Neural cell (in vitro differentiated cells): Measurements from ENCODE around the gene ITGAL. TPM values are rescaled to one million over a fixed set of nuclear protein-coding genes. Genes with fewer than 3 reads are reported as not detected.

Experiments
- H2AFZ ChIP-seq: fragments of 200-600, 300-800 bp; sonication (generic), shearing (Covaris generic); 2 replicates; pipeline ENCODE4 v1.6.0; 2014; ENCODE audit warnings: low read depth, mild to moderate bottlenecking, antibody characterized with exemption, low read length, moderate library complexity
- H3F3A ChIP-seq: fragments of 200-600 bp; shearing (Covaris generic); 2 replicates; pipeline ENCODE4 v1.6.1; 2016; ENCODE audit warnings: mild to moderate bottlenecking, moderate library complexity, mixed read lengths, antibody characterized with exemption, low read length; ENCODE audit not compliant: insufficient read depth, poor library complexity, severe bottlenecking
- H3K27ac ChIP-seq: fragments of 200-600, 300-800 bp; sonication (generic), shearing (Covaris generic); 2 replicates; pipeline ENCODE4 v1.5.1; 2014; ENCODE audit warnings: mild to moderate bottlenecking, low read length, moderate library complexity
- H3K27me3 ChIP-seq: fragments of 300-800, 200-600 bp; sonication (generic), shearing (Covaris generic); 2 replicates; pipeline ENCODE4 v1.6.0; 2014; ENCODE audit warnings: mild to moderate bottlenecking, low read depth, low read length, moderate library complexity; ENCODE audit not compliant: insufficient read depth
- H3K36me3 ChIP-seq: fragments of 300-800, 200-600 bp; sonication (generic), shearing (Covaris generic); 2 replicates; pipeline ENCODE4 v1.5.1; 2014; ENCODE audit warnings: mild to moderate bottlenecking, antibody characterized with exemption, low read length, moderate library complexity; ENCODE audit not compliant: insufficient read depth
- H3K4me2 ChIP-seq: fragments of 300-800, 200-600 bp; sonication (generic), shearing (Covaris generic); 2 replicates; pipeline ENCODE4 v1.6.0; 2014; ENCODE audit warnings: mild to moderate bottlenecking, low read length
- H3K4me3 ChIP-seq: fragments of 300-800, 200-600 bp; sonication (generic), shearing (Covaris generic); 2 replicates; pipeline ENCODE4 v1.5.1; 2014; ENCODE audit warnings: mild to moderate bottlenecking, low read length, moderate library complexity
- H3K79me2 ChIP-seq: fragments of 200-600 bp; shearing (Covaris generic); replicated peaks from 2 replicates; pipeline ENCODE4 v1.6.0; 2014; ENCODE audit warnings: mild to moderate bottlenecking, low read length, moderate library complexity; ENCODE audit not compliant: insufficient read depth
- H3K9ac ChIP-seq: fragments of 300-800, 200-600 bp; sonication (generic), shearing (Covaris generic); 2 replicates; pipeline ENCODE4 v1.6.1; 2016; ENCODE audit warnings: mild to moderate bottlenecking, low read length, mixed read lengths
- H3K9me2 ChIP-seq: fragments of 200-600 bp; shearing (Covaris generic); 2 replicates; pipeline ENCODE4 v1.6.1; 2016; ENCODE audit warnings: mild to moderate bottlenecking, low read length, mixed read lengths; ENCODE audit not compliant: insufficient read depth
- H3K9me3 ChIP-seq: fragments of 200-600, 300-800 bp; sonication (generic), shearing (Covaris generic); 2 replicates; pipeline ENCODE4 v1.6.1; 2016; ENCODE audit warnings: mild to moderate bottlenecking, mixed run types, low read length, moderate library complexity, mixed read lengths
- H4K20me1 ChIP-seq: fragments of 200-600 bp; shearing (Covaris generic); 2 replicates; pipeline ENCODE4 v1.6.1; 2016; ENCODE audit warnings: mild to moderate bottlenecking, mixed run types; ENCODE audit not compliant: insufficient read depth
- EP300 ChIP-seq: fragments of 450-650 bp; conservative IDR thresholded peaks from 2 replicates; pipeline ENCODE4 v1.6.1; 2014; ENCODE audit warnings: antibody characterized with exemption, mild to moderate bottlenecking, moderate library complexity; ENCODE audit not compliant: poor library complexity, severe bottlenecking
- EZH2 ChIP-seq: fragments of 200-600, 300-800 bp; shearing (Covaris generic), sonication (generic); IDR thresholded peaks from 2 replicates; pipeline ENCODE4 v1.6.1; 2014; ENCODE audit warnings: antibody characterized with exemption, low read length, borderline replicate concordance, mild to moderate bottlenecking; ENCODE audit not compliant: insufficient read depth, poor library complexity, severe bottlenecking
- MXI1 ChIP-seq: fragments of 450-650 bp; conservative IDR thresholded peaks from 2 replicates; pipeline ENCODE4 v1.6.1; 2014; ENCODE audit warnings: antibody characterized with exemption, mild to moderate bottlenecking; ENCODE audit not compliant: poor library complexity, severe bottlenecking
- POLR2AphosphoS5 ChIP-seq: IDR thresholded peaks from 2 replicates; pipeline ENCODE4 v1.6.1; 2012
- RAD21 ChIP-seq: fragments of 450-650 bp; conservative IDR thresholded peaks from 2 replicates; pipeline ENCODE4 v1.6.1; 2014; ENCODE audit warnings: antibody characterized with exemption, mild to moderate bottlenecking, moderate library complexity
- SMC3 ChIP-seq: fragments of 450-650 bp; conservative IDR thresholded peaks from 2 replicates; pipeline ENCODE4 v1.6.1; 2014; ENCODE audit warnings: antibody characterized with exemption, mild to moderate bottlenecking, moderate library complexity; ENCODE audit not compliant: poor library complexity
- TAF1 ChIP-seq: IDR thresholded peaks from 2 replicates; pipeline ENCODE4 v1.6.1; 2012; ENCODE audit warnings: low read depth
- polyA plus RNA-seq: library from polyadenylated mRNA; depleted of rRNA; stranded (reverse); fragments of >200 nt; gene quantifications from 2 replicates; pipeline ENCODE4 v1.2.3, GENCODE V29; 2014
- TF ChIP-seq, protein P1 (sequence below): fragments of 450-650 bp; IDR thresholded peaks from 2 replicates; pipeline ENCODE4 v1.5.1; 2014; ENCODE audit warnings: antibody characterized with exemption, mild to moderate bottlenecking, moderate library complexity; ENCODE audit not compliant: poor library complexity, severe bottlenecking
- TF ChIP-seq, protein P2 (sequence below): IDR thresholded peaks from 2 replicates; pipeline ENCODE4 v1.6.1; 2012; ENCODE audit warnings: borderline replicate concordance

ITGAL gene
- polyA plus RNA-seq, 1 donor from 2014 or later: not detected

DNA sequence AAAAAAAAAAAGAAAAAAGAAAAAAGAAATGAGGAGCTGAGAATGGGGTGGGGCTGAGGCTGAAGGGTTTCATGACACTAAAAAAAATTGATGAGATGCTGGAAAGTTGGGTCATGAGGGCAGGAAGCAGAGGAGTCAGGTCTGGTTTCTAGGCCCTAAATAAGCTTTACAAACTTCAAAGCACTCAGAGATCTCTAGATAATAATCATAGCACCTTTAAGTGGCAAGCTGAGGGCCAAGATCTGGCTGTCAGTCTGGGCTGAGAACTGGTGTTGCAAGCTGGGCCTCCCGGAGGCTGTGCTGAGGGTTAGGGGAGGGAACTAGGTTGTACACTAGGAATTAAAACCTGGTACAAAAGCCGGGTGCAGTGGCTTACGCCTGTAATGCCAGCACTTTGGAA is 79.2 kb downstream of the ITGAL start:
- H3K4me3 ChIP-seq: no peak overlapping the region
- TF ChIP-seq EP300 (no peak), POLR2AphosphoS5 (no peak), RAD21 (no peak), EZH2 (no peak), TAF1 (no peak), MXI1 (no peak), SMC3 (no peak)
- TF ChIP-seq, protein P1, sequence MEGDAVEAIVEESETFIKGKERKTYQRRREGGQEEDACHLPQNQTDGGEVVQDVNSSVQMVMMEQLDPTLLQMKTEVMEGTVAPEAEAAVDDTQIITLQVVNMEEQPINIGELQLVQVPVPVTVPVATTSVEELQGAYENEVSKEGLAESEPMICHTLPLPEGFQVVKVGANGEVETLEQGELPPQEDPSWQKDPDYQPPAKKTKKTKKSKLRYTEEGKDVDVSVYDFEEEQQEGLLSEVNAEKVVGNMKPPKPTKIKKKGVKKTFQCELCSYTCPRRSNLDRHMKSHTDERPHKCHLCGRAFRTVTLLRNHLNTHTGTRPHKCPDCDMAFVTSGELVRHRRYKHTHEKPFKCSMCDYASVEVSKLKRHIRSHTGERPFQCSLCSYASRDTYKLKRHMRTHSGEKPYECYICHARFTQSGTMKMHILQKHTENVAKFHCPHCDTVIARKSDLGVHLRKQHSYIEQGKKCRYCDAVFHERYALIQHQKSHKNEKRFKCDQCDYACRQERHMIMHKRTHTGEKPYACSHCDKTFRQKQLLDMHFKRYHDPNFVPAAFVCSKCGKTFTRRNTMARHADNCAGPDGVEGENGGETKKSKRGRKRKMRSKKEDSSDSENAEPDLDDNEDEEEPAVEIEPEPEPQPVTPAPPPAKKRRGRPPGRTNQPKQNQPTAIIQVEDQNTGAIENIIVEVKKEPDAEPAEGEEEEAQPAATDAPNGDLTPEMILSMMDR: no peak
- TF ChIP-seq, protein P2, sequence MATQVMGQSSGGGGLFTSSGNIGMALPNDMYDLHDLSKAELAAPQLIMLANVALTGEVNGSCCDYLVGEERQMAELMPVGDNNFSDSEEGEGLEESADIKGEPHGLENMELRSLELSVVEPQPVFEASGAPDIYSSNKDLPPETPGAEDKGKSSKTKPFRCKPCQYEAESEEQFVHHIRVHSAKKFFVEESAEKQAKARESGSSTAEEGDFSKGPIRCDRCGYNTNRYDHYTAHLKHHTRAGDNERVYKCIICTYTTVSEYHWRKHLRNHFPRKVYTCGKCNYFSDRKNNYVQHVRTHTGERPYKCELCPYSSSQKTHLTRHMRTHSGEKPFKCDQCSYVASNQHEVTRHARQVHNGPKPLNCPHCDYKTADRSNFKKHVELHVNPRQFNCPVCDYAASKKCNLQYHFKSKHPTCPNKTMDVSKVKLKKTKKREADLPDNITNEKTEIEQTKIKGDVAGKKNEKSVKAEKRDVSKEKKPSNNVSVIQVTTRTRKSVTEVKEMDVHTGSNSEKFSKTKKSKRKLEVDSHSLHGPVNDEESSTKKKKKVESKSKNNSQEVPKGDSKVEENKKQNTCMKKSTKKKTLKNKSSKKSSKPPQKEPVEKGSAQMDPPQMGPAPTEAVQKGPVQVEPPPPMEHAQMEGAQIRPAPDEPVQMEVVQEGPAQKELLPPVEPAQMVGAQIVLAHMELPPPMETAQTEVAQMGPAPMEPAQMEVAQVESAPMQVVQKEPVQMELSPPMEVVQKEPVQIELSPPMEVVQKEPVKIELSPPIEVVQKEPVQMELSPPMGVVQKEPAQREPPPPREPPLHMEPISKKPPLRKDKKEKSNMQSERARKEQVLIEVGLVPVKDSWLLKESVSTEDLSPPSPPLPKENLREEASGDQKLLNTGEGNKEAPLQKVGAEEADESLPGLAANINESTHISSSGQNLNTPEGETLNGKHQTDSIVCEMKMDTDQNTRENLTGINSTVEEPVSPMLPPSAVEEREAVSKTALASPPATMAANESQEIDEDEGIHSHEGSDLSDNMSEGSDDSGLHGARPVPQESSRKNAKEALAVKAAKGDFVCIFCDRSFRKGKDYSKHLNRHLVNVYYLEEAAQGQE: no peak
- H3K9me2 ChIP-seq: no peaks in the 10 kb centered on the region
- H3K9me3 ChIP-seq: no peaks in the 10 kb centered on the region
- H2AFZ ChIP-seq: no peak overlapping the region
- H3K4me2 ChIP-seq: no peak overlapping the region
- peaks cover 7% of the 10 kb centered on the region for H3K79me2 ChIP-seq
- no peaks in the 10 kb centered on the region for H3F3A ChIP-seq
- no peaks in the 10 kb centered on the region for H4K20me1 ChIP-seq
- H3K27me3 ChIP-seq: no peaks in the 10 kb centered on the region
- H3K36me3 ChIP-seq: no peaks in the 10 kb centered on the region
- H3K27ac ChIP-seq: no peak overlapping the region
- H3K9ac ChIP-seq: no peak overlapping the region

DNA sequence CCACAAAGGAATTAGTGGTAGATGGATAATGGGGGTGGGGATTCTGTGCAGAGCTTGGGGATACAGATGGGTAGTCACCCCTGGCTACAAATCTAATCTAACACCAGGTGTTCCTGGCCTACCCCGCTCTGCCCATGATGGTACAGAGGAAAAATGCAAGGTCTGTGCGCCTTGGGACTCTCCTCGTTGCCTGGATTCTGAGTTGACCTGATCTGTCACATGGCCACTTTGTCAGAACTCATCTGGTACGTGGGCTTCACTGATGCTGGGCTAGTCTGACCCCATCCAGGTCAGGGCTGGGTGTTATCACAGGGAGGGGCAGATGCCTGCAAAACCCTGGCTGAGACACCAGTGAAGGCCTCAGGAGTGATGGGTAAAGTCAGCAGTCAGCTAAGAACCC is 80.4 kb downstream of the ITGAL start:
- Histone ChIP-seq H3K9me2 (no peaks in the 10 kb centered on the region), H3K36me3 (no peaks in the 10 kb centered on the region), H3K27me3 (no peaks in the 10 kb centered on the region), H3K9ac (no peak overlapping the region), H4K20me1 (no peaks in the 10 kb centered on the region), H3K79me2 (peaks cover 7% of the 10 kb centered on the region), H3K4me3 (no peak overlapping the region), H3K4me2 (no peak overlapping the region), H3F3A (no peaks in the 10 kb centered on the region), H3K27ac (no peak overlapping the region), H2AFZ (no peak overlapping the region), H3K9me3 (no peaks in the 10 kb centered on the region)
- TF ChIP-seq, protein P1: no peak
- TF ChIP-seq EZH2 (no peak), RAD21 (no peak), MXI1 (no peak), EP300 (no peak)
